Measurements from ENCODE around the gene ZBTB44. TPM values are rescaled to one million over a fixed set of nuclear protein-coding genes. Genes with fewer than 3 reads are reported as not detected.

ZBTB44 gene
- polyA plus RNA-seq, 4 donors: 45.0 to 65.1 (median 57.8) TPM

GRCh38 chr11:130216591-130217132 lies 98.1 kb downstream of the ZBTB44 start:
- DNase-seq (ENCODE audit: low read depth in 4 of 4, low spot score in 2 of 4): no peak

- DNase-seq (ENCODE audit: low read depth in 4 of 4, low spot score in 2 of 4): no peak
Observed at GRCh38 chr11:130216221-130216550, 98.5 kb downstream of the ZBTB44 start.

GRCh38 chr11:130215531-130216220 lies 99.0 kb downstream of the ZBTB44 start:
- no peak for DNase-seq (ENCODE audit: low read depth in 4 of 4, low spot score in 2 of 4)

- no peak for DNase-seq (ENCODE audit: low read depth in 4 of 4, low spot score in 2 of 4)
Observed at GRCh38 chr11:130214861-130215530, 99.7 kb downstream of the ZBTB44 start.

GRCh38 chr11:130213979-130214281 lies 100.8 kb downstream of the ZBTB44 start:
- DNase-seq (ENCODE audit: low read depth in 4 of 4, low spot score in 2 of 4): no peak

GRCh38 chr11:130213143-130213978 lies 101.4 kb downstream of the ZBTB44 start:
- peak in 3 of 4 donors; percentile 28 to 41 (median 37) for DNase-seq (ENCODE audit: low read depth in 4 of 4, low spot score in 2 of 4)

GRCh38 chr11:130212431-130212961 lies 102.2 kb downstream of the ZBTB44 start:
- no peak for DNase-seq (ENCODE audit: low read depth in 4 of 4, low spot score in 2 of 4)

- DNase-seq (ENCODE audit: low read depth in 4 of 4, low spot score in 2 of 4): no peak
Observed at GRCh38 chr11:130211781-130212401, 102.8 kb downstream of the ZBTB44 start.

- no peak for DNase-seq (ENCODE audit: low read depth in 4 of 4, low spot score in 2 of 4)
Observed at GRCh38 chr11:130211144-130211543, 103.6 kb downstream of the ZBTB44 start.

- DNase-seq (ENCODE audit: low read depth in 4 of 4, low spot score in 2 of 4): no peak
Observed at GRCh38 chr11:130209954-130210854, 104.5 kb downstream of the ZBTB44 start.

- peak in 3 of 4 donors; percentile 22 to 26 (median 23) for DNase-seq (ENCODE audit: low read depth in 4 of 4, low spot score in 2 of 4)
Observed at GRCh38 chr11:130209128-130209932, 105.4 kb downstream of the ZBTB44 start.

GRCh38 chr11:130208241-130209127 lies 106.2 kb downstream of the ZBTB44 start:
- DNase-seq (ENCODE audit: low read depth in 4 of 4, low spot score in 2 of 4): no peak

- no peak for DNase-seq (ENCODE audit: low read depth in 4 of 4, low spot score in 2 of 4)
Observed at GRCh38 chr11:130206141-130206540, 108.6 kb downstream of the ZBTB44 start.

GRCh38 chr11:130204703-130205095 lies 110.0 kb downstream of the ZBTB44 start:
- DNase-seq (ENCODE audit: low read depth in 4 of 4, low spot score in 2 of 4): no peak

GRCh38 chr11:130203766-130204702 lies 110.7 kb downstream of the ZBTB44 start:
- no peak for DNase-seq (ENCODE audit: low read depth in 4 of 4, low spot score in 2 of 4)

GRCh38 chr11:130202818-130203689 lies 111.7 kb downstream of the ZBTB44 start:
- DNase-seq (ENCODE audit: low read depth in 4 of 4, low spot score in 2 of 4): no peak
